Thoracic aorta (tissue), 2 donors: ENCODE data around the gene RHOG. TPM values are rescaled to one million over a fixed set of nuclear protein-coding genes. Genes with fewer than 3 reads are reported as not detected.

Experiments
- ATAC-seq: fragments of 150-250 bp; one replicate; pipeline ENCODE4 v1.8.0; 2017; ENCODE audit warnings: low read depth; ENCODE audit not compliant: insufficient number of reproducible peaks, low FRiP score
- DNase-seq: peaks from one replicate; pipeline ENCODE4 v3.0.0-alpha.2; 2020; ENCODE audit warnings: low spot score
- H3K27ac ChIP-seq, 2 donors: fragments of 200-600 bp; sonication (generic); 1 replicate in 1 of 2; 2 replicates in 1 of 2; pipeline ENCODE4 v1.5.1; 2016; ENCODE audit warnings: mild to moderate bottlenecking in 2 of 2, moderate library complexity in 2 of 2
- H3K27me3 ChIP-seq: fragments of 200-600 bp; sonication (generic); replicated peaks from 2 replicates; pipeline ENCODE4 v1.6.0; 2016; ENCODE audit warnings: mild to moderate bottlenecking; ENCODE audit not compliant: insufficient read depth
- H3K36me3 ChIP-seq: fragments of 200-600 bp; sonication (generic); one replicate; pipeline ENCODE4 v1.5.1; 2016
- H3K4me1 ChIP-seq, 2 donors: fragments of 200-600 bp; sonication (generic); 1 replicate in 1 of 2; 2 replicates in 1 of 2; pipeline versions ENCODE4 v1.5.1 to v1.6.0; 2016; ENCODE audit warnings: low read depth in 2 of 2, mild to moderate bottlenecking in 1 of 2; ENCODE audit not compliant: control insufficient read depth in 1 of 2
- H3K4me3 ChIP-seq: fragments of 200-600 bp; sonication (generic); 2 replicates; pipeline ENCODE4 v1.5.1; 2016; ENCODE audit warnings: mild to moderate bottlenecking
- H3K9me3 ChIP-seq: fragments of 200-600 bp; sonication (generic); 2 replicates; pipeline ENCODE4 v1.5.1; 2016
- total RNA-seq, 2 donors: library from RNA; depleted of rRNA; stranded (reverse); fragments of >200 nt; gene quantifications; one replicate each; pipeline versions ENCODE4 v1.1.0 to v1.2.3, GENCODE V29; 2016
- TF ChIP-seq, protein P1 (sequence below): fragments of 200-600 bp; sonication (generic); IDR thresholded peaks from one replicate; pipeline ENCODE4 v1.5.1; 2019; ENCODE audit warnings: antibody characterized with exemption

The RHOG gene
- total RNA-seq, 2 donors from 2014 or later, result 49.4 to 69.7 TPM

DNA sequence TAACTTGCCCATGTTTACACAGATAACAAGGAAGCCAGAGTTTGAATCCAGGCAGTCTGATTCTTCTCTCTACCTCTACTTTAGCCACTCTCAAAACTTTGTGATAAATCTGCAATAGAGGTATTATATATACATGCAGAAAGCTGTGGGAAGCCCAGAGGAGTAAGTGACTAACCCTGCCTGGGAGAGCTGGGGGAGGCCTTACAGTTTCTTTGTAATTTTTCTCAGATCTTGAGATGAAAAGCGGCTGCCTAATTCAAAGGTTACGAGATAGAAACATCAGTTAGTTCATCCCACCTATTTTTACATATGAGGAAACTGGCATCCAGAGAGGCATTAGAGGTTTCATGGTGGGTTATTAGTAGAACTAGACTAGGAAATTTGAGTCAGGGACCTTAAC is 19.6 kb upstream of the RHOG start:
- Histone ChIP-seq H3K27me3 (no peaks in the 10 kb centered on the region), H3K4me3 (no peak overlapping the region), H3K27ac (no peak overlapping the region), H3K4me1 (peaks cover 57 to 63% of the 10 kb centered on the region in 2 donors), H3K36me3 (no peaks in the 10 kb centered on the region), H3K9me3 (no peaks in the 10 kb centered on the region)
- DNase-seq, result no peak
- no peak for ATAC-seq
- TF ChIP-seq, protein P1, sequence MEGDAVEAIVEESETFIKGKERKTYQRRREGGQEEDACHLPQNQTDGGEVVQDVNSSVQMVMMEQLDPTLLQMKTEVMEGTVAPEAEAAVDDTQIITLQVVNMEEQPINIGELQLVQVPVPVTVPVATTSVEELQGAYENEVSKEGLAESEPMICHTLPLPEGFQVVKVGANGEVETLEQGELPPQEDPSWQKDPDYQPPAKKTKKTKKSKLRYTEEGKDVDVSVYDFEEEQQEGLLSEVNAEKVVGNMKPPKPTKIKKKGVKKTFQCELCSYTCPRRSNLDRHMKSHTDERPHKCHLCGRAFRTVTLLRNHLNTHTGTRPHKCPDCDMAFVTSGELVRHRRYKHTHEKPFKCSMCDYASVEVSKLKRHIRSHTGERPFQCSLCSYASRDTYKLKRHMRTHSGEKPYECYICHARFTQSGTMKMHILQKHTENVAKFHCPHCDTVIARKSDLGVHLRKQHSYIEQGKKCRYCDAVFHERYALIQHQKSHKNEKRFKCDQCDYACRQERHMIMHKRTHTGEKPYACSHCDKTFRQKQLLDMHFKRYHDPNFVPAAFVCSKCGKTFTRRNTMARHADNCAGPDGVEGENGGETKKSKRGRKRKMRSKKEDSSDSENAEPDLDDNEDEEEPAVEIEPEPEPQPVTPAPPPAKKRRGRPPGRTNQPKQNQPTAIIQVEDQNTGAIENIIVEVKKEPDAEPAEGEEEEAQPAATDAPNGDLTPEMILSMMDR, result no peak

DNA sequence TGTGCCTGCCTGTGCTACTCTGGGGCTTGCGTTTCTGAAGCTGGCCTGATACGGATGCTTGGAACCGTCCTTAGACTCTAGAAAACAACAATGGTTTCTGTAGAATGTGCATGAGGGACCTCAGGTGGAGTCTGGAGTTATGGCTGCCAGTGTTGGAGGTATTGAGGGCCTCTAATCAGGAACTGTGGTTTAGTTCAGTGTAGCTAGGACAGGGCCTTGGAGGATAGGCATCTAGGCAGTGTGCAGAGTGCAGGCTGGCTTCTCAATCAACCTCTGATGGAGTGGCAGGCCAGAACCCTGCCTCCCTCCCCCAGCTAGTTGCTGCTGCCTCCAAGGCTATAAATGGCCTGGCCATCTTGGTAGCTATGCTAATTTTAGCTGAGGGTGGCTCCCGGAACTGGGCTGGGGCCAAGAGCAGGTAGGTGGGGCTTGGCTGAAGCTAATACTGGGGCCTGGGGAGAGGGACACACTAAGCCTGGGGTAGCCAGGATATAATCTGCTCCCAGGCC is 18.7 kb upstream of the RHOG start:
- ATAC-seq, result no peak
- H3K36me3 ChIP-seq, result no peaks in the 10 kb centered on the region
- H3K9me3 ChIP-seq, result no peaks in the 10 kb centered on the region
- no peak for DNase-seq
- H3K27ac ChIP-seq, result peak overlapping the region in 1 of 2 donors; percentile 47
- TF ChIP-seq, protein P1, result no peak
- H3K4me3 ChIP-seq, result peak overlapping the region; percentile 99
- H3K4me1 ChIP-seq, result peaks cover 51 to 57% of the 10 kb centered on the region in 2 donors
- H3K27me3 ChIP-seq, result no peaks in the 10 kb centered on the region

DNA sequence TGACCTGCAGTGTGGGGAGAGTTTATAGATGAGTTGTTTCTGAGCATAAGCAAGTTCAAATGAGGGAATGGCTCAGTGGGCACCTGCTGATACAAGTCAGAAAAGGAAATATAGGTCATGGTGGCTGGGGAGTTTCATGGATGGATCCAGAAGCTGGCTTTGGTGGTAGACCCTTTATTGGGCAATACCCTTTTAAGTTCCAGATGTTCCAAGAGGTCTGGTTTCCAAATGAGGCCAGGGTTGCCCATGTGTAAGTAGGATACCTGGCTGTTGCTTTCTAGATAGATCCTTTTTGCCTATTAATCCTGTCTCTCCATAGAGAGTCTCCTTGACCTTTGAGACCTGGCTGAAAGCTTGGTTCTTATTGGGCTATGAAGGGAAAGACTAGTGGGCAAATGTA is 16.9 kb upstream of the RHOG start:
- ATAC-seq (no peak), DNase-seq (no peak)
- Histone ChIP-seq H3K27ac (no peak overlapping the region), H3K4me1 (peaks cover 51 to 55% of the 10 kb centered on the region in 2 donors), H3K27me3 (no peaks in the 10 kb centered on the region), H3K36me3 (no peaks in the 10 kb centered on the region), H3K4me3 (peak overlapping the region; percentile 99), H3K9me3 (no peaks in the 10 kb centered on the region)
- TF ChIP-seq, protein P1, result no peak

DNA sequence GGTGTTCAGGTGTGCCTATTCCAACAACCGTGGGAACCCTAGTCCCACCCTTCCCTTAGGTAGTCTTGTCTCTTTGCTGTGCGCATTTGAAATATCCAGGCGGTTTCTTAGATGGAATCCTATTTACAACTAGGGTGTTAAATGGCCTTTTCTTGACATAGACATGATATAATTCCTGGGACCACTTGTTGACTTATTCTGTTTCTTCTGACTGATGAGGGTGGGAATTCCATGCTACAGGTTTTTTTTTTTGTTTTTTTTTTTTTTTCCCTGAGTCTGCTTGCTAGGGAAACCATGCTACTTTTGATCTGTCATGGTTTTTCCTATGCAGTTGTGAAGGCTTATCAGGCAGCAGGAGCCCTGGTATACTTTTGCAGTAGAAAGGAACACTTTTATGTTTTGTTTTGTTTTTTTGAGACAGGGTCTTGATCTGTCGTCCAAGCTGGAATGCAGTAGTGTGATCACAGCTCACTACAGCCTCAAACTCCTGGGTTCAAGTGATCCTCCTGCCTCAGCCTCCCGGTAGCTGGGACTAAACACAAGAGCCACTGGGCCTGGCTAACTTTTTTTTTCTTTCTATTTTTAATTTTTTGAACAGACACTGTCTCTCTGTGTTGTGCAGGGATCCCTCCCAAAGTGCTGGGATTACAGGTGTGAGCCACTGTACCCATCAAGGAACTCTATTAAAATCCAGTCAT is 16.2 kb upstream of the RHOG start:
- Histone ChIP-seq H3K4me3 (peak overlapping the region; percentile 99), H3K4me1 (peaks cover 51 to 55% of the 10 kb centered on the region in 2 donors), H3K27me3 (no peaks in the 10 kb centered on the region), H3K36me3 (no peaks in the 10 kb centered on the region), H3K9me3 (no peaks in the 10 kb centered on the region), H3K27ac (peak overlapping the region in 1 of 2 donors; percentile 96)
- ATAC-seq (no peak), DNase-seq (no peak)
- TF ChIP-seq, protein P1, result no peak

DNA sequence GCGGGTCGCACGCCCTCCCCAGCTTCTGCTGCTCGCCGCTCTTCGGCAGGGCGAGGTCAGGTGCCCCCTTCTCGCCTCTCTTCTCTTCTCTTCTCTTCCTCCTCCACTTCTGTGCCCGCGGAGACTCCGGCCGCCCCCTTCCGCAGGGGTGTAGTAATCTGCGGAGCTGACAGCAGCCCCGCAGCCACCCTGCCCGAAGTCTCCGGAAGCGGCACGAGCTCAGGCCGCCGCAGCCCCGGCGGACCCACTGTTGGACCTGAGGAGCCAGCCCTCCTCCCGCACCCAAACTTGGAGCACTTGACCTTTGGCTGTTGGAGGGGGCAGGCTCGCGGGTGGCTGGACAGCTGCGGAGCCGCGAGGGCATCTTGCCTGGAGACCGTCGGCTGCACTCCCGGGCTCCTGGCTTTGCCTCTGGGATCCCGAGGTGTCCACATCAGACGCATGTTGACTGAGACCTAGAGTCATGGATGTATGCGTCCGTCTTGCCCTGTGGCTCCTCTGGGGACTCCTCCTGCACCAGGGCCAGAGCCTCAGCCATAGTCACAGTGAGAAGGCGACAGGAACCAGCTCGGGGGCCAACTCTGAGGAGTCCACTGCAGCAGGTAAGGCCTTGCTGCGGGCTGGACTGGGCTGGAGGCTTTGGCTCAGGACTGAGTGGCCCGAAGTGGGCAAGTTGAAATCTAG is 15.2 kb upstream of the RHOG start:
- no peak for ATAC-seq
- peak overlapping the region; percentile 86 to 96 for H3K27ac ChIP-seq
- no peaks in the 10 kb centered on the region for H3K36me3 ChIP-seq
- DNase-seq, result no peak
- peak overlapping the region; percentile 99 for H3K4me3 ChIP-seq
- TF ChIP-seq, protein P1, result no peak
- no peaks in the 10 kb centered on the region for H3K9me3 ChIP-seq
- peaks cover 51 to 55% of the 10 kb centered on the region in 2 donors for H3K4me1 ChIP-seq
- no peaks in the 10 kb centered on the region for H3K27me3 ChIP-seq
